ENCODE data around the gene XPOT.

- no peak for TF ChIP-seq CTCF (conservative IDR thresholded peaks at IDR 0.05)
- no peak for TF ChIP-seq EZH2 (IDR thresholded peaks at IDR 0.05; ENCODE audit: low read depth)
These were observed 96.2 kb downstream of the XPOT start for GRCh38 chr12:64500394-64500793.

Measured in PC-9 (cell line).